ENCODE data around the gene DLD. TPM values are rescaled to one million over a fixed set of nuclear protein-coding genes. Genes with fewer than 3 reads are reported as not detected.

DLD gene
- total RNA-seq, 1 donor from 2014 or later, result 69.4 TPM

DNA sequence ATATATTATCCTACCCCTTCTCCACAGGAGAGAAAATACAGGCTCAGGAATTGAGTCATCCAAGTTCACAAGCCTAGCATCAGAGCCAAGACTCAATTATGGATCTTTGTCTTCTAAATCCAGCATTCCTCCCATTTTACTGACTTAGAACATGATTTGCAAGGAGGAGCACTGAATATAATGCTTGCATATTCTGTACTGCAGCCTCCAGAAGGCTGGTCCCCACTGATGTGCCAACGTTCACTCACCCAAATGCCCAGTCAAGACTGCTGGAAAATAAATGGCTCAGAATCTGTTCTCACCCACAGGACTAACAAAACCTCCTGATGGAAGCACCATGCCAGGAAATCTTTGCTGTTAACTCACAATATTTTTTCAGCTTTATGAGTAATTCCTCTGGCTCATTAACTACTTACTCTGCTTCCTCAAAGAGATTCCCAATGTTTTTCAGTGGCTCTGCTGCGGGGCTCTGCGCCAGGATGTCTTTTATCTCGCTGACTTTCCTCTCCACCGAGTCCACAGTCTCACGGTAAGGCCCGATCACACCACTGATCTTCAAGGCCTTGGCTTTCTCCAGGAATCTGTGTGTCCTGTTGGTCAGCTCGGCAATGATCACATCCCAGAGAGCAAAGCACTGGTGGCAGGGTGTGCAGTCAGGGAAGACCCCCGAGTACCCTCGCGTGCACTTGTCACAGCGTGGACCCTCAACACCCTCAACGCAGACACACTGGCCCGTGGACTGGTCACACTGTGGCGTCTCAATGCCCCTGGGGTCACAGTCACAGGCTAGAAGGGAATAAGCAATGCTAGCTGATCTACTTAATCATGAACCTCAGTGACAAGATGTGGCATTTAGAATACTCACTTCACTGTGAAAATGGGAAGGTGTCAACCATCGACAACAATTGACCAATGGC lies 48.8 kb downstream of the DLD start:
- Histone ChIP-seq H3K9ac (ENCODE audit: low read depth in 1 of 3, low read length in 3 of 3) (no peak overlapping the region), H3K27ac (ENCODE audit: low read depth, low read length) (peak overlapping the region; percentile 46), H3K4me1 (ENCODE audit: control insufficient read depth in 3 of 3, insufficient read depth in 3 of 3, low read length in 3 of 3) (peaks cover 23 to 35% (median 24%) of the 10 kb centered on the region in 3 donors), H3K4me3 (ENCODE audit: low read length in 3 of 3) (no peak overlapping the region), H3K9me3 (ENCODE audit: control insufficient read depth in 3 of 3, low read length in 3 of 3) (no peaks in the 10 kb centered on the region), H3K36me3 (ENCODE audit: control insufficient read depth in 3 of 3, insufficient read depth in 3 of 3, low read length in 3 of 3) (peaks cover 8 to 26% (median 15%) of the 10 kb centered on the region in 3 donors), H3K27me3 (ENCODE audit: control insufficient read depth in 3 of 3, insufficient read depth in 3 of 3, low read length in 3 of 3) (no peaks in the 10 kb centered on the region)

DNA sequence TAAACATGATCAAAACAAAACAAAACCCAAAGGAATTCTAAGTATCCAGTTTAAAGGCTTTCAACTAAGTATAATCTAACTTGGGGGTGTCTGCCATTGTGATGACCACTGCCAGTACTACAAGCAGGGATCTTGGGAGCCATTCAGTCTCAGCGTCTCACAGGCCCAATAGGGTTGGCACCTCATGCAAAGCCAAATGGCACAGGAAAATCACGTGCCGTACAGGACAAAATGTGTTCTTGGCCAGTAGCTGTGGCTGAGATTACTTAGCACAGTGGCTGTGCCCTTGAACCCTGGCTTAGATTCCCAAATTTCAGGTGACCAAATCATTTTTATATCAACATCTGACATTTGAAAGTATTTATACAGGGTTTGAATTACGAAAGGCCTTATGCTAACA lies 50.0 kb downstream of the DLD start:
- Histone ChIP-seq H3K36me3 (ENCODE audit: control insufficient read depth in 3 of 3, insufficient read depth in 3 of 3, low read length in 3 of 3) (peaks cover 8 to 23% (median 15%) of the 10 kb centered on the region in 3 donors), H3K4me3 (ENCODE audit: low read length in 3 of 3) (no peak overlapping the region), H3K27ac (ENCODE audit: low read depth, low read length) (no peak overlapping the region), H3K27me3 (ENCODE audit: control insufficient read depth in 3 of 3, insufficient read depth in 3 of 3, low read length in 3 of 3) (no peaks in the 10 kb centered on the region), H3K9ac (ENCODE audit: low read depth in 1 of 3, low read length in 3 of 3) (no peak overlapping the region), H3K9me3 (ENCODE audit: control insufficient read depth in 3 of 3, low read length in 3 of 3) (no peaks in the 10 kb centered on the region), H3K4me1 (ENCODE audit: control insufficient read depth in 3 of 3, insufficient read depth in 3 of 3, low read length in 3 of 3) (peaks cover 28 to 35% (median 29%) of the 10 kb centered on the region in 3 donors)

DNA sequence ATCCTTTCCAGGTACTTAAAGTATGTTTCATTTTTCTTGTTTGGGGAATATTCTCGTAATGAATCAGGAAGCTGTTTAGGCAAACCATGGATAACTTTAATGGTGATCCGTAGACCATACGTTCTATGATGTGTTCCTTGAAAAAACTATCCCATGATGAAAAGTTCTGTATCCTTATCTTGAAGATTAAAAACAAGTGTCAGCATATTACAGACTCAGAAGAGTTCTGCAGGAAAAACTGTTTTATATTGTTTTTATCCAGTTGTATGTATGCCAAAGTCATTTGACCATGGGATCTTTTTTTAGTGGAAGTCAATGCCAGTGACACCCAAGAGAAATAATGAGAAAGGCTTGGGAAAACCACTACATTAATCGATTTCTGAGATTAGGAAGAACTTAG lies 52.0 kb downstream of the DLD start:
- H3K36me3 ChIP-seq (ENCODE audit: control insufficient read depth in 3 of 3, insufficient read depth in 3 of 3, low read length in 3 of 3), result peaks cover 8 to 23% (median 15%) of the 10 kb centered on the region in 3 donors
- no peaks in the 10 kb centered on the region for H3K27me3 ChIP-seq (ENCODE audit: control insufficient read depth in 3 of 3, insufficient read depth in 3 of 3, low read length in 3 of 3)
- no peak overlapping the region for H3K9ac ChIP-seq (ENCODE audit: low read depth in 1 of 3, low read length in 3 of 3)
- peaks cover 24 to 29% (median 26%) of the 10 kb centered on the region in 3 donors for H3K4me1 ChIP-seq (ENCODE audit: control insufficient read depth in 3 of 3, insufficient read depth in 3 of 3, low read length in 3 of 3)
- no peak overlapping the region for H3K4me3 ChIP-seq (ENCODE audit: low read length in 3 of 3)
- H3K27ac ChIP-seq (ENCODE audit: low read depth, low read length), result no peak overlapping the region
- H3K9me3 ChIP-seq (ENCODE audit: control insufficient read depth in 3 of 3, low read length in 3 of 3), result no peaks in the 10 kb centered on the region

DNA sequence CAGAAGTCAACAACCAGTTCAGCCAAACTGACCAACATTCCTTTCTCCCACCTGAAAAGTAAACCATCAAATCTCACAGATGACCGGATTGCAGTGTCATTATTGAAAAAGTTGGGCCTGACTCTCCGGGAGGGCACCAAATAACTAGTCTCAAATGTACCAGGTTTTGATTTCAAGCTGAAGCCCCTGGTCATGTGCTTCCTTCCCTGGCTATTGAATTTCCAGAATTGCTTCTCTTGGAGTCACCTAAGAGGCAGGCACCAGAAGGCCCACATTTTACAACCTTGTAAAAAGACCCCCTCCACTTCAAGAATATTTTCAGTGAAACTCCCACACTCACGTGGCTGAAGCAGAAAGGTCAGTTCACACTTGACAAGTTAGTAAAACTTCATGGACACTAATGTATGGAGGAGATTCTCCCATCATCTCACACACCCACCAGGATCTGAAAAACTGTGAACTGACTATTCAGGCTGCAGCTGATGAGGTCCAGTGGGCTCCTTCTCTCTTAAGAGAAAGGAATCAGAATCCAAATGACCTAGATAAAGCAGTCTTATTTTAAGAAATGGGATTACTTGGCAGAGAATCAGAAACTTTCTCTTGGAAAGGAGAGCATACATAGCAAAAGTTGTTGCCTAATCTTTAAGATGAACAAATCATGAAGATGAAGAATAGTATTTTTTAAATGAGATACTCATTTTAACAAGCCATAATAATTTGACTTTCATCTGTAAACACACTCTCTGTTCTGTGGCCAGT lies 53.6 kb downstream of the DLD start:
- Histone ChIP-seq H3K27ac (ENCODE audit: low read depth, low read length) (no peak overlapping the region), H3K9me3 (ENCODE audit: control insufficient read depth in 3 of 3, low read length in 3 of 3) (no peaks in the 10 kb centered on the region), H3K36me3 (ENCODE audit: control insufficient read depth in 3 of 3, insufficient read depth in 3 of 3, low read length in 3 of 3) (peaks cover 8 to 22% (median 15%) of the 10 kb centered on the region in 3 donors), H3K27me3 (ENCODE audit: control insufficient read depth in 3 of 3, insufficient read depth in 3 of 3, low read length in 3 of 3) (no peaks in the 10 kb centered on the region), H3K4me1 (ENCODE audit: control insufficient read depth in 3 of 3, insufficient read depth in 3 of 3, low read length in 3 of 3) (peaks cover 13 to 20% (median 14%) of the 10 kb centered on the region in 3 donors), H3K4me3 (ENCODE audit: low read length in 3 of 3) (no peak overlapping the region), H3K9ac (ENCODE audit: low read depth in 1 of 3, low read length in 3 of 3) (no peak overlapping the region)

DNA sequence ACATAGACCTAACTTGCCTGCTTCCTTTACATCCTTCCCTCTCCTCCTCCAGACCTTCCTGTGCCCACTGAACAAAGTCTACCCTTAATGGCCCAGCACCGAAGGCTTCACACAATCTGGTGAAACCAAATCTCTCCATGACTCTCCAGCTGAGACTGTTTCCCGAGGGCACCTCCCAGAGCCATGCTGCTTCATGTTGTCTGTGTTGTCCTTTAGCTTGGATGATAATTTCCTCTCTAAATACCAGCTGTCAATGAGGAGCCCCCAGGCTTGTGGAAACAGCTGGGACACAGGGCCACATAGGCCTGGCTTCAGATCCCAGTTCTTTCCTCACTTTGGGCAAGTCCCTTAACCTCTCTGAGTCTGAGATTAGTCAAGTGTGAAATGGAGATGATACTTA lies 54.3 kb downstream of the DLD start:
- H3K9me3 ChIP-seq (ENCODE audit: control insufficient read depth in 3 of 3, low read length in 3 of 3), result no peaks in the 10 kb centered on the region
- H3K4me1 ChIP-seq (ENCODE audit: control insufficient read depth in 3 of 3, insufficient read depth in 3 of 3, low read length in 3 of 3), result peaks cover 8 to 16% (median 8%) of the 10 kb centered on the region in 3 donors
- H3K9ac ChIP-seq (ENCODE audit: low read depth in 1 of 3, low read length in 3 of 3), result no peak overlapping the region
- no peak overlapping the region for H3K27ac ChIP-seq (ENCODE audit: low read depth, low read length)
- H3K27me3 ChIP-seq (ENCODE audit: control insufficient read depth in 3 of 3, insufficient read depth in 3 of 3, low read length in 3 of 3), result no peaks in the 10 kb centered on the region
- no peak overlapping the region for H3K4me3 ChIP-seq (ENCODE audit: low read length in 3 of 3)
- H3K36me3 ChIP-seq (ENCODE audit: control insufficient read depth in 3 of 3, insufficient read depth in 3 of 3, low read length in 3 of 3), result peaks cover 3 to 15% (median 11%) of the 10 kb centered on the region in 3 donors

DNA sequence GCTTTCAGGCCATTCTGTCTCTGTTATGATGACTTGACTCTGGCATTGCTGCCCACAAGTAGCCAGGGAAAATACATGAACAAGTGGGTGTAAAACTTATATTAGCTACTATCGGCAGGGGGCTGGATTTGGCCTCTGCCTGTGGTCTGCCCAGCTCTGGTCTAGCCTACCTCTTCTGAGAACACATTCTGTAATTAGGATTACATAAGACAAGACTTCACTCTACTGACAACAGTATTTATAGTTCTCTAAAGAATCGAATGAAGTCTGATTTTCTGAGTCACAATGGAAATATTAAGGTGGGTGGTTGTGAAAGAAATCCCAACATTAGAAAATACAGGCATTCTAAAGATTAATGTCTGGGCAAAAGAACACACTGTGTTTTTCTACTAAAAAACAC lies 55.5 kb downstream of the DLD start:
- Histone ChIP-seq H3K9me3 (ENCODE audit: control insufficient read depth in 3 of 3, low read length in 3 of 3) (no peaks in the 10 kb centered on the region), H3K36me3 (ENCODE audit: control insufficient read depth in 3 of 3, insufficient read depth in 3 of 3, low read length in 3 of 3) (peaks cover 0 to 8% (median 6%) of the 10 kb centered on the region in 3 donors), H3K9ac (ENCODE audit: low read depth in 1 of 3, low read length in 3 of 3) (no peak overlapping the region), H3K4me1 (ENCODE audit: control insufficient read depth in 3 of 3, insufficient read depth in 3 of 3, low read length in 3 of 3) (peaks cover 7 to 19% (median 8%) of the 10 kb centered on the region in 3 donors), H3K4me3 (ENCODE audit: low read length in 3 of 3) (no peak overlapping the region), H3K27me3 (ENCODE audit: control insufficient read depth in 3 of 3, insufficient read depth in 3 of 3, low read length in 3 of 3) (no peaks in the 10 kb centered on the region), H3K27ac (ENCODE audit: low read depth, low read length) (no peak overlapping the region)

DNA sequence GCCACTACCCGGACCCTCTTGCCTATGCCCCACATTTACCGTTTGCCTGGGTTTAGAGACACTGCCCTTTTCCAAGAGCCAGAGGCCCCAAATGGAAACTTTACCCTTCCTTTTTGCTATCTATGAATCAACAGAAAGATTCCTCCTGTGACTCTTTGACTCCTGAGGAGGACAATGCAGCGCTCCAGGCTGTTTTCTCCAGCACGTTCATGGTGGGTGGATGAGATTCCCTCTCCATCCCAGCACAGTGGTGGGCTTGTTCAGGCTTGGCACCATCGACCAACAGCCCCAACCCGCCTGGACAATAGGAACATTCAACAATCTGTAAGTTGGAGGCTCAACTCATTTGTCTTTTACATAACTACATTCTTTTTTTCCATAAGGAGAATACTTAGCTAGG lies 55.9 kb downstream of the DLD start:
- no peaks in the 10 kb centered on the region for H3K9me3 ChIP-seq (ENCODE audit: control insufficient read depth in 3 of 3, low read length in 3 of 3)
- no peaks in the 10 kb centered on the region for H3K27me3 ChIP-seq (ENCODE audit: control insufficient read depth in 3 of 3, insufficient read depth in 3 of 3, low read length in 3 of 3)
- no peak overlapping the region for H3K9ac ChIP-seq (ENCODE audit: low read depth in 1 of 3, low read length in 3 of 3)
- H3K4me1 ChIP-seq (ENCODE audit: control insufficient read depth in 3 of 3, insufficient read depth in 3 of 3, low read length in 3 of 3), result peaks cover 8 to 23% (median 8%) of the 10 kb centered on the region in 3 donors
- H3K36me3 ChIP-seq (ENCODE audit: control insufficient read depth in 3 of 3, insufficient read depth in 3 of 3, low read length in 3 of 3), result peaks cover 3 to 11% (median 6%) of the 10 kb centered on the region in 3 donors
- H3K4me3 ChIP-seq (ENCODE audit: low read length in 3 of 3), result no peak overlapping the region
- H3K27ac ChIP-seq (ENCODE audit: low read depth, low read length), result no peak overlapping the region

DNA sequence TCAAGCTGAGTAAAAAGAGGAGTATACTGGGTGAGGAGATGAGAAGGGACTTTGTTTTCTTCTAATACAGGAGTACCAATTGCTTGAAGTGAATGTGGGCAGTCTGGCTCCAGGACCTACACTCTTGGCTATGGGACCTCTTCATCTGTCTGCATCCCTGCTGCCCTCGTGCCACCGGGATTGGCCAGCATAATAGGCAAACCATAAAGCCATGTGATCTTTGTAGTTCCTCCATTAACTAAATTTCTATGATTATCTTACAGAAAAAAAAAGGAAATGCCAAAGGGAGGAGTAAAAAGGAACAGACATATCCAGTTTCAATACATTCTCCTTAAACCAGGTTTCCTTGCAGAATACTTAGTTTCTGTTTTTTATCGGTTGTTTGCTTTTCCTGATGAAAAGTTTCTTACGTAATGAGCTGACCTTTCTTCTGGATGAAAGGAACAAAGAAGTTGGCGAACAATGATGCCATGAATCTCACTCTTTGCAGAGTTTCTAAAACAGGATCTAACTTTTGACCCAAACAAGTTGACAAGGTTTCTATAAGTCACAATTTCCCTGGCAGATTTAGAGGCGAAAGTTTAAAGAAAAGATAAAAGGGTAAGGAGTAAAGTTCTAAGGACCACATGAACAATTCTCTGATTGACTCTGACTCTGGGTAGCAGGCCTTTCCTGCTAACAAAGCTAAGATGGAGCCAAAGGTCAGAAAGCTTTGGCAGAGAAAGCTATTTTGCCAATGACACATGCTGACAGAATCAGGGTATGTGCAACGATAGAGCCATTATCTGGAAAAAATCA lies 57.9 kb downstream of the DLD start:
- no peak overlapping the region for H3K9ac ChIP-seq (ENCODE audit: low read depth in 1 of 3, low read length in 3 of 3)
- H3K4me1 ChIP-seq (ENCODE audit: control insufficient read depth in 3 of 3, insufficient read depth in 3 of 3, low read length in 3 of 3), result peaks cover 8 to 20% (median 8%) of the 10 kb centered on the region in 3 donors
- H3K27me3 ChIP-seq (ENCODE audit: control insufficient read depth in 3 of 3, insufficient read depth in 3 of 3, low read length in 3 of 3), result no peaks in the 10 kb centered on the region
- H3K9me3 ChIP-seq (ENCODE audit: control insufficient read depth in 3 of 3, low read length in 3 of 3), result no peaks in the 10 kb centered on the region
- peaks cover 4 to 11% (median 5%) of the 10 kb centered on the region in 3 donors for H3K36me3 ChIP-seq (ENCODE audit: control insufficient read depth in 3 of 3, insufficient read depth in 3 of 3, low read length in 3 of 3)
- H3K4me3 ChIP-seq (ENCODE audit: low read length in 3 of 3), result no peak overlapping the region
- no peak overlapping the region for H3K27ac ChIP-seq (ENCODE audit: low read depth, low read length)

DNA sequence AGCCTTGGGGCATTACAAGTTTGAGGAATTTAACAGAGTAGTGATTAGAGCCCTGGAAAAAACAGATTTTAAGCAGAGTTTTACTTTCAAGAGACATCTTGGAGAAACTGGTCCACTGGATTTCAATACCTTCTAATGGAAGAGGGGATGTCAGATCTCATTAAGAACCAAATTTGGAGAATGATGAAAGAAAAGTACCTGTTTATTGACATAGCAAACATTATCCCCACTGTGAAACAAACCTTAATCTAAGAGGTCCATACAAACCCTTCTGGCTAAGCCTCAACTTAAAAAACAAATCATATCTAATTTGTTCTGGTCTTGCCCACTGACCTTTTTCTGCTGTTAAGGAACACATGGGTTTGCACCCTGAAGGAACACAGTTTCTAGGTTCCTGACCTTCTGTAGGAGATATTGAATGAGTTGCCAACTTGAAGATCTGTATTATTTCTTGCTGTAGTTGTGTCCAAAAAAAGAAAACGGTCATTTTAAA lies 58.5 kb downstream of the DLD start:
- Histone ChIP-seq H3K9ac (ENCODE audit: low read depth in 1 of 3, low read length in 3 of 3) (no peak overlapping the region), H3K9me3 (ENCODE audit: control insufficient read depth in 3 of 3, low read length in 3 of 3) (no peaks in the 10 kb centered on the region), H3K27me3 (ENCODE audit: control insufficient read depth in 3 of 3, insufficient read depth in 3 of 3, low read length in 3 of 3) (no peaks in the 10 kb centered on the region), H3K4me3 (ENCODE audit: low read length in 3 of 3) (no peak overlapping the region), H3K36me3 (ENCODE audit: control insufficient read depth in 3 of 3, insufficient read depth in 3 of 3, low read length in 3 of 3) (peaks cover 4 to 9% (median 5%) of the 10 kb centered on the region in 3 donors), H3K27ac (ENCODE audit: low read depth, low read length) (no peak overlapping the region), H3K4me1 (ENCODE audit: control insufficient read depth in 3 of 3, insufficient read depth in 3 of 3, low read length in 3 of 3) (peaks cover 6 to 14% (median 6%) of the 10 kb centered on the region in 3 donors)
